Liver (tissue), 3 donors: ENCODE measurements around the gene EPB41L3.

Experiments
- CTCF ChIP-seq: fragments of 150-350 bp; IDR thresholded peaks from 2 replicates; pipeline ENCODE4 v1.5.1; 2017; ENCODE audit warnings: improper control_type of control experiment, low read depth, low read length; ENCODE audit not compliant: missing input control
- FOXA1 ChIP-seq: IDR thresholded peaks from 2 replicates; pipeline ENCODE4 v1.6.1; 2016; ENCODE audit warnings: antibody characterized with exemption
- FOXA2 ChIP-seq: IDR thresholded peaks from 2 replicates; pipeline ENCODE4 v1.6.1; 2016; ENCODE audit warnings: antibody characterized with exemption
- RAD21 ChIP-seq, 2 donors: IDR thresholded peaks; 2 replicates each; pipeline ENCODE4 v1.6.1; 2016; ENCODE audit warnings: antibody characterized with exemption in 2 of 2, mild to moderate bottlenecking in 2 of 2
- YY1 ChIP-seq: IDR thresholded peaks from 2 replicates; pipeline ENCODE4 v1.6.1; 2016; ENCODE audit warnings: antibody characterized with exemption, mild to moderate bottlenecking
- donor health status: healthy.
- donor health status: healthy.

- TF ChIP-seq CTCF (no peak), RAD21 (IDR thresholded peaks at IDR 0.05) (no peak), FOXA1 (no peak), YY1 (no peak), FOXA2 (no peak)
These were observed 121.8 kb downstream of the EPB41L3 start for GRCh38 chr18:5421981-5422380.
